ENCODE results near the gene AGAP5.
"Not testable (repeated sequence)": the region's sequence is repeated elsewhere in the genome, so short reads cannot be mapped to it uniquely, and the experiment has no call there.

Gene AGAP5

GRCh38 chr10:73695302-73695701 lies 2.6 kb downstream of the AGAP5 start:
- not testable (repeated sequence) for H3K27ac ChIP-seq (ENCODE audit: low read depth, low read length); H3K4me3 ChIP-seq (ENCODE audit: low read depth in 1 of 5, low read length in 5 of 5); H3K36me3 ChIP-seq (ENCODE audit: control insufficient read depth in 5 of 5, insufficient read depth in 5 of 5, low read length in 5 of 5); H3K4me1 ChIP-seq (ENCODE audit: control insufficient read depth in 5 of 5, insufficient read depth in 5 of 5, low read length in 5 of 5); H3K9ac ChIP-seq (ENCODE audit: low read length in 5 of 5); H3K27me3 ChIP-seq (ENCODE audit: control insufficient read depth in 5 of 5, insufficient read depth in 4 of 5, low read length in 5 of 5); H3K9me3 ChIP-seq (ENCODE audit: control insufficient read depth in 5 of 5, low read length in 5 of 5)

- H3K4me1 ChIP-seq (ENCODE audit: control insufficient read depth in 5 of 5, insufficient read depth in 5 of 5, low read length in 5 of 5), result not testable (repeated sequence)
Measured at GRCh38 chr10:73690755-73691154, 7.2 kb downstream of the AGAP5 start.

GRCh38 chr10:73689596-73689995 lies 8.3 kb downstream of the AGAP5 start:
- H3K9me3 ChIP-seq (ENCODE audit: control insufficient read depth in 5 of 5, low read length in 5 of 5); H3K27me3 ChIP-seq (ENCODE audit: control insufficient read depth in 5 of 5, insufficient read depth in 4 of 5, low read length in 5 of 5); H3K9ac ChIP-seq (ENCODE audit: low read length in 5 of 5); H3K27ac ChIP-seq (ENCODE audit: low read depth, low read length); H3K36me3 ChIP-seq (ENCODE audit: control insufficient read depth in 5 of 5, insufficient read depth in 5 of 5, low read length in 5 of 5); H3K4me1 ChIP-seq (ENCODE audit: control insufficient read depth in 5 of 5, insufficient read depth in 5 of 5, low read length in 5 of 5); H3K4me3 ChIP-seq (ENCODE audit: low read depth in 1 of 5, low read length in 5 of 5): not testable (repeated sequence)

More at GRCh38 chr10:73690755-73691154, 7.2 kb downstream of the AGAP5 start:
- not testable (repeated sequence) for H3K9me3 ChIP-seq (ENCODE audit: control insufficient read depth in 5 of 5, low read length in 5 of 5); H3K27ac ChIP-seq (ENCODE audit: low read depth, low read length); H3K36me3 ChIP-seq (ENCODE audit: control insufficient read depth in 5 of 5, insufficient read depth in 5 of 5, low read length in 5 of 5); H3K27me3 ChIP-seq (ENCODE audit: control insufficient read depth in 5 of 5, insufficient read depth in 4 of 5, low read length in 5 of 5); H3K4me3 ChIP-seq (ENCODE audit: low read depth in 1 of 5, low read length in 5 of 5); H3K9ac ChIP-seq (ENCODE audit: low read length in 5 of 5)

GRCh38 chr10:73687641-73688040 lies 10.3 kb downstream of the AGAP5 start:
- H3K36me3 ChIP-seq (ENCODE audit: control insufficient read depth in 5 of 5, insufficient read depth in 5 of 5, low read length in 5 of 5); H3K27me3 ChIP-seq (ENCODE audit: control insufficient read depth in 5 of 5, insufficient read depth in 4 of 5, low read length in 5 of 5); H3K27ac ChIP-seq (ENCODE audit: low read depth, low read length); H3K4me1 ChIP-seq (ENCODE audit: control insufficient read depth in 5 of 5, insufficient read depth in 5 of 5, low read length in 5 of 5); H3K9ac ChIP-seq (ENCODE audit: low read length in 5 of 5); H3K4me3 ChIP-seq (ENCODE audit: low read depth in 1 of 5, low read length in 5 of 5); H3K9me3 ChIP-seq (ENCODE audit: control insufficient read depth in 5 of 5, low read length in 5 of 5): not testable (repeated sequence)

- H3K27me3 ChIP-seq (ENCODE audit: control insufficient read depth in 5 of 5, insufficient read depth in 4 of 5, low read length in 5 of 5); H3K9ac ChIP-seq (ENCODE audit: low read length in 5 of 5); H3K27ac ChIP-seq (ENCODE audit: low read depth, low read length); H3K4me3 ChIP-seq (ENCODE audit: low read depth in 1 of 5, low read length in 5 of 5); H3K4me1 ChIP-seq (ENCODE audit: control insufficient read depth in 5 of 5, insufficient read depth in 5 of 5, low read length in 5 of 5); H3K9me3 ChIP-seq (ENCODE audit: control insufficient read depth in 5 of 5, low read length in 5 of 5); H3K36me3 ChIP-seq (ENCODE audit: control insufficient read depth in 5 of 5, insufficient read depth in 5 of 5, low read length in 5 of 5): not testable (repeated sequence)
Measured at GRCh38 chr10:73674546-73674945, 23.4 kb downstream of the AGAP5 start.

GRCh38 chr10:73668378-73668777 lies 29.5 kb downstream of the AGAP5 start:
- not testable (repeated sequence) for H3K36me3 ChIP-seq (ENCODE audit: control insufficient read depth in 5 of 5, insufficient read depth in 5 of 5, low read length in 5 of 5); H3K4me1 ChIP-seq (ENCODE audit: control insufficient read depth in 5 of 5, insufficient read depth in 5 of 5, low read length in 5 of 5); H3K27me3 ChIP-seq (ENCODE audit: control insufficient read depth in 5 of 5, insufficient read depth in 4 of 5, low read length in 5 of 5); H3K9ac ChIP-seq (ENCODE audit: low read length in 5 of 5); H3K9me3 ChIP-seq (ENCODE audit: control insufficient read depth in 5 of 5, low read length in 5 of 5); H3K4me3 ChIP-seq (ENCODE audit: low read depth in 1 of 5, low read length in 5 of 5); H3K27ac ChIP-seq (ENCODE audit: low read depth, low read length)

DNA sequence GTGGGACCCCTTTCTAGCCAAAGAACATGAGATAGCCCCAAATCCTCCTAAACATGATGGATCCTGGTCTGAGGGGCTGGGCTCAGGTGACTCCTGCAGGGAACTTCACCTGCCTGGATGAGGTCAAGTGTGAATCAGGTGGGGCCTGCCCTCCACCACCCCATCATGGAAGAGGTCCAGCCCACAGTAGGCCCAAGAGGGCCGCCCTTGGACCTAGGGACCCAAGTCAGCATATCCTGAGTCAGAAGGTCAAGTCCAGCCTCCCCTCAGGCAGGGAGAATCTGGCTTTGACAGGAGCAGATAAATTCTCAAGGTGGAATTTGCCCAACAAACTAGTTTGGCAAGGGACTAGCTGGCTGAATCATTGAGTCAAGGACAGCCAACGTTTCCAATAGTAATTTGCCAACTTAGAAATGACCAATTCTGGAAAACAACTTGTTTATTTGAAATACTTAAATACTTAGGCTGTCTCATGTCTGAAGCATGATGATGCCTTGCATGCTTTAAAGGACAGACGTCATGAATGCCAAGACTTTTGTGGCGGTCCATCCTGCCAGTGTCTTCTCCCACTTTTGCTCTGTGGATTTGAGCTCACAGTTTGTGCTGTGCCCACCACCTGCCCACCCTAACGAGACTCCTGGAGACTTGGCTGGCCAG lies 31.6 kb downstream of the AGAP5 start:
- H3K36me3 ChIP-seq (ENCODE audit: control insufficient read depth in 5 of 5, insufficient read depth in 5 of 5, low read length in 5 of 5); H3K27ac ChIP-seq (ENCODE audit: low read depth, low read length); H3K4me1 ChIP-seq (ENCODE audit: control insufficient read depth in 5 of 5, insufficient read depth in 5 of 5, low read length in 5 of 5); H3K9me3 ChIP-seq (ENCODE audit: control insufficient read depth in 5 of 5, low read length in 5 of 5); H3K4me3 ChIP-seq (ENCODE audit: low read depth in 1 of 5, low read length in 5 of 5); H3K9ac ChIP-seq (ENCODE audit: low read length in 5 of 5); H3K27me3 ChIP-seq (ENCODE audit: control insufficient read depth in 5 of 5, insufficient read depth in 4 of 5, low read length in 5 of 5): not testable (repeated sequence)

DNA sequence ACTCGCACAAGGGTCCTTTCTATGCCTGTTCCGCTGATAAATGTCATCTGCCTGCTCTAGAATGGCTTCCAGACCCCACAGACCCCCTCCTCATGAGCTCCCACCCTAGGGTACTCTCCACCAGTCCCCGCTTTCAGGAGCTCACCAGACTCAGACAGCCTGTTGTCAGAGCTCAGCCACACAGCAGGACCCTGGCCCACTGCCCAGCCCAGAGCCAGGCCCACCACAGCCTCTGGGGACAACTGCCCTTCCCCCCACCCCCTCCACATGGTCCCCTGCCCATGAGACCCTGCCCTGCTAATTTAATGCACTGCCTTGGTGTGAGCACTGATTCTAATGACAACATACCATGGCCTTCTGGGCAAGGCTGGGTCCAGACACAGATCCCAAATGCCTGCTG lies 32.3 kb downstream of the AGAP5 start:
- not testable (repeated sequence) for H3K36me3 ChIP-seq (ENCODE audit: control insufficient read depth in 5 of 5, insufficient read depth in 5 of 5, low read length in 5 of 5); H3K27me3 ChIP-seq (ENCODE audit: control insufficient read depth in 5 of 5, insufficient read depth in 4 of 5, low read length in 5 of 5); H3K9ac ChIP-seq (ENCODE audit: low read length in 5 of 5); H3K4me1 ChIP-seq (ENCODE audit: control insufficient read depth in 5 of 5, insufficient read depth in 5 of 5, low read length in 5 of 5); H3K4me3 ChIP-seq (ENCODE audit: low read depth in 1 of 5, low read length in 5 of 5); H3K9me3 ChIP-seq (ENCODE audit: control insufficient read depth in 5 of 5, low read length in 5 of 5); H3K27ac ChIP-seq (ENCODE audit: low read depth, low read length)

DNA sequence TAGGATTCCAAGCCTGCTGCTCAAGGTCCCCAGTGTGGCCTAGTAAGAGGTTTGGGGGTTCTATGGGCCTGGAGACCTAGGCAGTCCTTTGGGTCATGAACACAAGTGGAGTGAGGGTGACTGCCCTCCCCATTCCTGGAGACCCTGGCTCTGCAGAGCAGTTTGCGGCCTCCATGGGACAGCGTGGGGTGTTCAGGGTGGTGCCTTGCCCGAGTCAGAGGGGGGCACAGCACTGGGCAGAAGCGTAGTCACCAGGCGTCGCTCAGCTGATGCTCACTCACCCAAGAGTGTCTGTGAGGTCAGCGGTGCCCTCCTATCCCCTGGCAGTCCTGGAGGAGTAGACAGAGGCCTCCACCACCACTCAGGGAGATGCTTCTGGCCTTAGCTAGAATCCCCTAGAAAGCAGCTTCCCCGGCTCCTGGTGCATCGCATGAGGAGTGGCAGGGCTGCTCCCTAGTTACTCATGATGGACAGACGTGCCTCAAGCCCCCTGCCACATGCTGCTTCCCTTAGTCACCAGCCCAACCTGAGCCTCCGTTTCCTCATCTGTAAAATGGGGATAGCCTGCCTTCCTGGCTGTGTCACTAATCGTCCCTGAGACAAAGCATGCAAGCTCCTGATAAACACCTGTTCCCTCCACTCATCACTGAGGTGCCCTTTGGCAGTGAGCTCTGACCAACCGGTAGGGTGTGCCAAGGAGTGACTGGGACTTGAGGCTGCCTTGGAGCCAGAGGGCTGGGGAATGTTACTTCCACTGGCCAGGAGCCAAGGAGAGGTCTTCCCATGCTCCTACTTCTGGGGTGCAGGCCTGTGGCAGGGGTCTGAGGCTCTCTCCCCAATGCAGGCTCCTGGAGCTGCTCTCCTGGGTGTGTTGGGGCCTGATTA lies 33.5 kb downstream of the AGAP5 start:
- H3K9me3 ChIP-seq (ENCODE audit: control insufficient read depth in 5 of 5, low read length in 5 of 5); H3K4me1 ChIP-seq (ENCODE audit: control insufficient read depth in 5 of 5, insufficient read depth in 5 of 5, low read length in 5 of 5); H3K27ac ChIP-seq (ENCODE audit: low read depth, low read length); H3K4me3 ChIP-seq (ENCODE audit: low read depth in 1 of 5, low read length in 5 of 5); H3K36me3 ChIP-seq (ENCODE audit: control insufficient read depth in 5 of 5, insufficient read depth in 5 of 5, low read length in 5 of 5); H3K9ac ChIP-seq (ENCODE audit: low read length in 5 of 5); H3K27me3 ChIP-seq (ENCODE audit: control insufficient read depth in 5 of 5, insufficient read depth in 4 of 5, low read length in 5 of 5): not testable (repeated sequence)

- not testable (repeated sequence) for H3K36me3 ChIP-seq (ENCODE audit: control insufficient read depth in 5 of 5, insufficient read depth in 5 of 5, low read length in 5 of 5); H3K9ac ChIP-seq (ENCODE audit: low read length in 5 of 5); H3K4me1 ChIP-seq (ENCODE audit: control insufficient read depth in 5 of 5, insufficient read depth in 5 of 5, low read length in 5 of 5); H3K4me3 ChIP-seq (ENCODE audit: low read depth in 1 of 5, low read length in 5 of 5); H3K27me3 ChIP-seq (ENCODE audit: control insufficient read depth in 5 of 5, insufficient read depth in 4 of 5, low read length in 5 of 5); H3K27ac ChIP-seq (ENCODE audit: low read depth, low read length); H3K9me3 ChIP-seq (ENCODE audit: control insufficient read depth in 5 of 5, low read length in 5 of 5)
Measured at GRCh38 chr10:73663621-73664020, 34.3 kb downstream of the AGAP5 start.

Data from subcutaneous abdominal adipose tissue (tissue), 5 donors.